ENCODE results near the gene MMUT.

GRCh38 chr6:49497304-49497703, 34.3 kb upstream of the MMUT start:
- no peak for TF ChIP-seq POLR2A (IDR thresholded peaks at IDR 0.05)
- TF ChIP-seq CTCF (IDR thresholded peaks at IDR 0.05): no peak
